SKM-1 treated with dmso at 0.1 percent for 144 hours (cell line): ENCODE data around the gene IFT122.
"Not testable (repeated sequence)": the region's sequence is repeated elsewhere in the genome, so short reads cannot be mapped to it uniquely, and the experiment has no call there.

Experiments used
- DNase-seq: peaks from one replicate; lab custom pipeline; 2025; ENCODE audit not compliant: unreplicated experiment; lab: John Stamatoyannopoulos, UW

Gene IFT122

DNA sequence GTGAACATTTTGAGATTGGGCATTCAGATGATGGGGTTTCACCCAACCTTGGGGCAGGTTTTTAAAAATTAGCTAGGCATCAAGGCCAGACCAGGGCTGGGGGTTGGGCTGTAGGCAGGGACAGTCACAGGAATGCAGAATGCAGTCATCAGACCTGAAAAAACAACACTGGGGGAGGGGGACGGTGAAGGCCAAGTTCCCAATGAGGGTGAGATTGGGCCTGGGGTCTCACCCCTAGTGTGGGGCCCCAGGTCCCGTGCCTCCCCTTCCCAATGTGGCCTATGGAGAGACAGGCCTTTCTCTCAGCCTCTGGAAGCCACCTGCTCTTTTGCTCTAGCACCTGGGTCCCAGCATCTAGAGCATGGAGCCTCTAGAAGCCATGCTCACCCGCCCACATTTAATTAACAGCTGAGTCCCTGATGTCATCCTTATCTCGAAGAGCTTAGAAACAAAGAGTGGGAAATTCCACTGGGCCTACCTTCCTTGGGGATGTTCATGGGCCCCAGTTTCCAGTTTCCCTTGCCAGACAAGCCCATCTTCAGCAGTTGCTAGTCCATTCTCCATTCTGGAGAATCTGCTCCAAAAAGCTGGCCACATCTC lies 94.5 kb downstream of the IFT122 start:
- no peak for DNase-seq

DNA sequence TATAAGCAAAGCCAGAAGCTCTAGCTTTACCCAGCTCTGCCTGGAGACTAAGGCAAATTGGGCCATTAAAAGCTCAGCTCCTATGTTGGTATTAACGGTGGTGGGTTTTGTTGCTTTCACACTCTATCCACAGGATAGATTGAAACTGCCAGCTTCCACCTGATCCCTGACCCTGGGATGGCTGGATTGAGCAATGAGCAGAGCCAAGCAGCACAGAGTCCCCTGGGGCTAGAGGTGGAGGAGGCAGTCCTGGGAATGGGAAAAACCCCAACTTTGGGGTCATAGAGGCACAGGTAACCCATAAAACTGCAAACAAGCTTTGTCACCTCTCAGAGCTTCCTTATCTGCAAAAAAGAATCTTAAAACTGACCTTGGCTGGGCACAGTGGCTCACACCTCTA lies 95.1 kb downstream of the IFT122 start:
- no peak for DNase-seq

GRCh38 chr3:129536374-129536667 lies 96.3 kb downstream of the IFT122 start:
- no peak for DNase-seq

DNA sequence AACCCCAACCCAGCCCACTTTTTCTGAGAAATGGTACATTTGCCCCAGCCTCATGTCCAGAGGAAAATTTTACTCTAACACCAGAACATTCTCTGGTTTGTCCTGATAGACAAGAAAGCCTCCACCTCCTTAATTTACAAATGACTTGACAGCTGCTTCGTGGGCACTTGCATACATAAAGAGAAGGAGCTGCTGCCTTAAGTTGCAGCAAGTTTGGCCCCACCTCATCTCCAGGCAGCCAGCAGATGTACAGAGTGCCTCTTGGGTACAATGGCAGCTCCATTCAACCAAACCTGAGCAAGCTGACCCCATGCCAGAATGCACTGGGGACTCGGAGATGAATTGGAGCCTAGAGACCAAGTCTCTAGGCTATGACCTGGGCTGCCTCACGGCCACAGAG lies 96.8 kb downstream of the IFT122 start:
- no peak for DNase-seq

- no peak for DNase-seq
Measured at GRCh38 chr3:129539206-129539605, 99.2 kb downstream of the IFT122 start.

GRCh38 chr3:129540776-129541516 lies 100.9 kb downstream of the IFT122 start:
- DNase-seq, result no peak

GRCh38 chr3:129542747-129543146 lies 102.7 kb downstream of the IFT122 start:
- DNase-seq, result no peak

DNA sequence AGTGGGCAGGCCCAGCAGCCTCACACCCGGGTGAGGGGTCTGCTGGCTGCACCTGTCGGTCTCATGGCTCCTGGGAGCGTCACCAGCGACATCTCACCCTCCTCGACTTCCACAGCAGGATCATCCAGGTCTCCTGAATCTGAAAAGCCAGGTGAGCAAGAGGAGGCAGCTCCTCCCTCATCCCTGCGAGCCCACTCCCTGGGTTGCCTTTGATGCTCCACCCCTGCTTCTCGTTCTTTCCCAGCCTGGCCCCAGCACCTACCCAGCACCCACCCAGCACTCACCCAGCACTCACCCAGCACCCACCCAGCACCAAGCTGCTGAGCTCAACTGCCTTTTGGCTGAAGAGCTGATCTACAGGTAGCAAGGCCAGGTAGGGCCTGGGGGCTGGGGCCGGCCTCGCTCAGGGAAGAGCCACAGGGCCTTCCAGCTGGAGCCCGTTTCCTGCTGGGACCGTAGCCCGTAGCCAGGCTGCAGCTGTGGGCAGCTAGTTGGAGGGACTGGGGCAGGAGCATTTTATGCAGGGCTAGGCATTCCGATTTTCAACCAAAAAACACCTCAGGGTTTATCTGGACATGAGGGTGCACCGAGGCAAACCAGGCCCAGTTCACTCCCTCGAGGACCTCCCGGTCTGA lies 103.2 kb downstream of the IFT122 start, which contains the start of gene H1-8:
Gene H1-8 (plus strand): TSS at position 20 of the 635 bp plus-strand sequence. CDS start 44 bp downstream, at position 64.
- no peak for DNase-seq

GRCh38 chr3:129543999-129544398 lies 104.0 kb downstream of the IFT122 start:
- no peak for DNase-seq

DNA sequence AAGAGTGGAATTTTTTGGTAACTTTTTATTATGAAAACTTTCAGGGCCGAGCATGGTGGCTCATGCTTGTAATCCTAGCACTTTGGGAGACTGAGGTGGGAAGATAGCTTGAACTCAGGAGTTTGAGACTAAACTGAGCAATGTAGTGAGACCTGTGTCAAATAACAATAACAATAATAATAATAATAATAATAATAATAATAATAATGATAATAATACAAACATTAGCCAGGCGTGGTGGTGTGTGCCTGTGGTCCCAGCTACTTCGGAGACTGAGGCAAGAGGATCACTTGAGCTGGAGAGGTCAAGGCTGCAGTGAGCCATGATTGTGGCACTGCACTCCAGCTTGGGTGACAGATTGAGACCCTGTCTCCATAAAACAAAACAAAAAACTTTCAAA lies 105.9 kb downstream of the IFT122 start:
- DNase-seq, result not testable (repeated sequence)

GRCh38 chr3:129547241-129547640 lies 107.2 kb downstream of the IFT122 start:
- no peak for DNase-seq

DNA sequence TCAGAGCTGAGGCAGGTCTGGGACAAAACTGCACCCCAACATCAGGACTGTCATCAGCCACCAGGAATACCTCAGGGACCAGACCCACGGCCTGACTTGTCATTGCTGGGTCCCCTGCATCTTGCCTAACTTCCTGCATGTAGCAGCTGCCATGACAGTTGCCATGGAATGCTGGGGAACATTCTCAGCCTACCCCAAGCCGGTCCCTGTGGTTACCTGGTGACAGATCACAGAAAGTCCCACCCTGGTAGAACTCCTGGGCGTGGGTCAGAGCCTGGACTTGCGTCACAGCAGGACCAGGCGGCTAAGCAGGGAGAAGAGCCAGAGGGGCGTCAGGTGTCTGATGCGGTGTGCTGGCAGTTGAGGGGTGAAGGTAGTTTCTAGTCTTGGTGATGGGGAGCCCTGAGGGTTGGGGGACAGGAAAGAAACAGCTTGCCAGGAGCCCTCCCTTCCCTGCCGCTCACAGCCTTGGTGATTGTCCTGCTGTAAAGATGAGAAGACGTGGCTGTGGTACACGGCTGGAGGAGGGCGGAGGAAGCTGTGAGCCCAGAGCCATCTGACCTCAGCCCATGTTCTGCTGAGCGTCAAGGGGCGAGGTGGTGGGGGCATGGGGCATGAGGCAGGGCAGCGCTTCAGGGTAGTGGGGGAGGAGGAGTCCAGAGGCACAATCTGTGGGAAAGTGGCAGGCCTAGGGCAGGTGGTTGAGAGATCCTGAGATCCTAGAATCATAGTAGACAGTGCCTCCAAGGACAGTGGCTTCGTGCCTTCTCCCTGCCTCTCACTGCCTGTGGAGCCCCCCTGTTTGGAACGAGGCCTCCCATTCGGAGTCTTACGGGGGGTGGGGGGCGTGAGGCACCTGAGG lies 108.3 kb downstream of the IFT122 start:
- no peak for DNase-seq

DNA sequence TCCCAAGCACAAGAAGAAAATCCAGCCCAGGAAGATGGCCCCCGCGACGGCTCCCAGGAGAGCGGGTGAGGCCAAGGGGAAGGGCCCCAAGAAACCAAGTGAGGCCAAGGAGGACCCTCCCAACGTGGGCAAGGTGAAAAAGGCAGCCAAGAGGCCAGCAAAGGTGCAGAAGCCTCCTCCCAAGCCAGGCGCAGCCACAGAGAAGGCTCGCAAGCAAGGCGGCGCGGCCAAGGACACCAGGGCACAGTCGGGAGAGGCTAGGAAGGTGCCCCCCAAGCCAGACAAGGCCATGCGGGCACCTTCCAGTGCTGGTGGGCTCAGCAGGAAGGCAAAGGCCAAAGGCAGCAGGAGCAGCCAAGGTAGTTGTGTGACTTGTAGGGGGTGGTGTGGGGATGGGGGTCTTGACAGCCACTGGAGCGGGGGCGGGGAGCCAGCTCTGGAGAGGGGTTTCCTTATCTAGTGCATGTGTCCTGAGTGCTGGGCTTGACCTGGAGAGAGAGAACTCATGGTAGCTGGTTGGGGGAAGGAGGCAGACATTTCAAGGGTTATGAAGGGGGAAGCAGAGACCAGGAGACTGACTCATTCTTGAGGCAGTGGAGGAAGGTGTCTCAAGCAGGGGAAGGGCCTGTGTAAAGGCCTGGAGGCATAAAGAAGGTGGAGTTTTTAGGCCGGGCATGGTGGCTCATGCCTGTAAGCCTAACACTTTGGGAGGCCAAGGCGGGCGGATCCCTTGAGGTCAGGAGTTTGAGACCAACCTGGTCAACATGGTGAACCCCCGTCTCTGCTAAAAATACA lies 109.2 kb downstream of the IFT122 start:
- peak; percentile 73 for DNase-seq

- DNase-seq, result no peak
Measured at GRCh38 chr3:129549805-129550204, 109.8 kb downstream of the IFT122 start.

- DNase-seq, result no peak
Measured at GRCh38 chr3:129552287-129553050, 112.4 kb downstream of the IFT122 start.

DNA sequence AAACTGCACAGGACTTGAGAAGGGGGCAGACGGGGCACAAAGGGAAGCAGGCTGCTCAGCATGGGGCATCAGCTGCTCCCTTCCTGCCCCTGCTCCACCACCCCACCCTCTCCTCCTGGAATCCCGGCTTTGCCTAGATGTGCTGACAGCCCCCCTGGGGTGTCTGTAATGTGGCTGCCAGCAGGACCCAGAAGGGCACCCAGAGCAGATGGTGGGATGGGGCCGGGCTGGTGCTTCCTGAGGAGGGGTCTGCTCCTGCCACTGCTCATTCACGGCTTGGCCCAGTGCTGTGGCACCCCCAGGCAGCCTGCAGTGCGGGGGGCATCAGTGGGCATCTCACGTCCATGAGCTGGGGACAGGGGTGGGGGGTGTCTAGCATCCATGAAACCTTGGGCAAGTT lies 113.1 kb downstream of the IFT122 start:
- DNase-seq, result no peak

DNA sequence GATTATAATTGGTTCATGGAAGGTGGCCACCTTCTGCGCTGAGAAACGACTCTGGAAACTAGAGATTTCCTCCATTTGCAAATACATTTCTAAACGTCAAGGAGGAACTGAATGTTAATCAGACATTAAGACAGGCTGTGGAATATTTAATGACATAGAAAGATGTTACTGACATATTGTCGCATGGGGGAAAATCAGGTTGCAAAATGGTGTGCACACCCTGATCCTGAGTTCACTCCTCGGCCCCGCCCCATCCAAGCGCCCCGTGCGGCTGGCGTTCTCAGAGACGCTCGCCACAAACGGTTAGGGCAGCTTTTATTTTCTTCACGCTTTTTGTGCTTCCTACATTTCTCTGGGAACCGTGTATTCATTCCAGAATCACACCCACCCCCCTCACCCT lies 113.7 kb downstream of the IFT122 start:
- no peak for DNase-seq

DNA sequence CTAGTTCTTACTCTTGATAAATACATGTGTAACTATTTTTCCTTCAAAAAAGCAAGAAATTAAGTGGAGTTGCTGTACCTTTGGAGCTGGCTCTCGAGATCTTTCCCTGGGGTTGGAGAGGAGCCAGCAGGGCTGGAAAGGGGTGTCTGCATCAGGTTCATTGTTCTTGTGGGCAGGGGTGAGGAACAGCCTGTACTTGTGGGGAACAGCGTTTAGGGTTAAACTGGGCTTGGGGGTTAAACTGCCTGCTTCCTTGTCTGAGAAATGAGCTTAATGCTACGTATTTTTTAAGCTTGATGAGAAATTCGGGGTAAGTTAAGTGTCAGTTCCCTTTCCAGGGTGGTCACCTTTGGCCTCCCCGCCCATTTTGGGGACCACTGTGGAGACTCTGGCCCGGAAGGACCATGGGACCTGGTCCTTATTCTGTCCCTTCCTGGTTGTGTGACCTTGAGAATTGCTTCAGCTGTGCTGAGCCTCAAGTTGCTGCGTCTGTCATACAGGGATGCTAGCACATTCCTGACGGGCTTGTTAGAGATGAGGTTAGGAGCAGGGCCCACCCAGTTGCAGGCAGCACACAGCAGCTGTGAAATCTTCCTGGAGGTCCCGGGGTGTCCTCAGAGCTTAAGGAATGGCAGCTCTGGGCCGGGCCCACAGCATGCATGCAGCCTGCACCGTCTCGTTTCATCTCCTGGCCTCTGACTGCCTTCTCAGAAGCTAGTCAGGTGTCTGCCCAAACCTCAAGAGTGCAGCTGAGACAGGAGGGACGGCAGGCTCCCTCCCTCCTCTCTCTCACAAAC lies 114.5 kb downstream of the IFT122 start:
- no peak for DNase-seq

DNA sequence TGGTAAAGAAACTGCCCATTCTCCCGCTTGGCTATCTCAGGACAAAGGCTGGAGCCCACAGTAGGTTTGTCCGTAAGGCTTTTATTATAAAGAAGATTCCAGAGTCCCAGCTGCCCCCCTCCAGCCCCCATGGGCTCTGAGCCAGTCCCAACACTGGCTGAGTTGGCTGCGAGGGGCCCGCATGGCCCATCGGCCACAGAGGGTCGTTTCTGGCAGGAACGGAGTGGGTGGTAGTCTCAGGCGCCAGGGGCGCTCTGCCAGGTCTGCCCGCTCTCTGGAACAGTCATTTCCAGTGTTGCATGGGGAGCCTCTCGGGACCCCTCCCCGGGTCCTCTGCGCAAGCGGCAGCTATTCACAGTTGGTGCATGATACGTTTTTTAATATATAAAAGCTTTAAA lies 115.1 kb downstream of the IFT122 start:
- DNase-seq, result no peak
